AG04449 (cell line): Measurements from ENCODE around the gene SUN5.
"Not testable (repeated sequence)": the region's sequence is repeated elsewhere in the genome, so short reads cannot be mapped to it uniquely, and the experiment has no call there.

Source experiments
- CTCF ChIA-PET: fragments of 350-600 bp; formaldehyde crosslinking; extraction: SDS; loops from one replicate; lab custom pipeline; 2021; ENCODE audit warnings: antibody characterized with exemption; lab: Yijun Ruan, JAX
- POLR2A ChIA-PET: fragments of 400-600, 350-600 bp; formaldehyde crosslinking; extraction: SDS; loops from one replicate; lab custom pipeline; 2020; ENCODE audit warnings: antibody characterized with exemption, inconsistent platforms; lab: Yijun Ruan, JAX
- DNase-seq: peaks from one replicate; pipeline ENCODE4 v3.0.0-alpha.2; 2010; ENCODE audit warnings: low read depth, low spot score
- H3K4me3 ChIP-seq: 2 replicates; pipeline ENCODE4 v1.5.1; 2011; ENCODE audit warnings: low read depth, mild to moderate bottlenecking, control low read depth, low read length
- CTCF ChIP-seq: IDR thresholded peaks from one replicate; pipeline ENCODE4 v1.5.1; 2011; ENCODE audit warnings: mild to moderate bottlenecking, moderate library complexity, low read length, control low read depth, inconsistent platforms; ENCODE audit not compliant: insufficient read depth; ENCODE audit errors: missing control alignments

SUN5 gene

GRCh38 chr20:33004141-33004751 is at the start of gene SUN5:
Gene SUN5 (minus strand): TSS chr20:33004433. CDS start chr20:33004340, 93 bp downstream.
- DNase-seq = no peak
- no peak for TF ChIP-seq CTCF
- CTCF ChIA-PET = interaction anchor here (1.3 to 1.6 kb wide), 2 partner anchors 10 to 14 kb away, joined by 3 to 6 read pairs; no protein-coding TSS in a partner anchor
- POLR2A ChIA-PET = no interaction called here
- H3K4me3 ChIP-seq = no peak within 1 kb of the TSS

GRCh38 chr20:33053291-33054106 is 49.3 kb upstream of the SUN5 start, which contains the start of gene BPIFB3:
Gene BPIFB3 (plus strand): TSS chr20:33053903. CDS start chr20:33055436, 1,533 bp downstream.
- ChIA-PET CTCF (no interaction called here), POLR2A (no interaction called here)
- H3K4me3 ChIP-seq = no peak within 1 kb of the TSS
- no peak for TF ChIP-seq CTCF
- DNase-seq = no peak

- POLR2A ChIA-PET = no interaction called here
- H3K4me3 ChIP-seq = no peak overlapping the region
- no peak for DNase-seq
- no peak for TF ChIP-seq CTCF
- CTCF ChIA-PET = no interaction called here
Measured at GRCh38 chr20:33051333-33051732, 47.1 kb upstream of the SUN5 start.

- no peak overlapping the region for H3K4me3 ChIP-seq
- no peak for DNase-seq
- ChIA-PET CTCF (no interaction called here), POLR2A (no interaction called here)
- TF ChIP-seq CTCF = no peak
Measured at GRCh38 chr20:33046412-33046811, 42.2 kb upstream of the SUN5 start.

- CTCF ChIA-PET, H3K4me3 ChIP-seq, DNase-seq, POLR2A ChIA-PET: not testable (repeated sequence)
Measured at GRCh38 chr20:33045129-33045721, 41.0 kb upstream of the SUN5 start.

- no peak overlapping the region for H3K4me3 ChIP-seq
- CTCF ChIA-PET = no interaction called here
- POLR2A ChIA-PET = no interaction called here
- DNase-seq = no peak
- TF ChIP-seq CTCF = no peak
Measured at GRCh38 chr20:33043731-33044181, 39.5 kb upstream of the SUN5 start.
